Fibroblast of villous mesenchyme (primary cell): Measurements from ENCODE around the gene TET1. TPM values are rescaled to one million over a fixed set of nuclear protein-coding genes. Genes with fewer than 3 reads are reported as not detected.
A peak's percentile ranks its signal among the peaks of the same experiment; 100 is the strongest.

Experiments used
- DNase-seq: peaks from one replicate; pipeline ENCODE4 v3.0.0-alpha.2; 2010; ENCODE audit warnings: low read depth
- H3K4me3 ChIP-seq: 2 replicates; pipeline ENCODE4 v1.5.1; 2011; ENCODE audit warnings: low read depth, mild to moderate bottlenecking, low read length
- CTCF ChIP-seq: IDR thresholded peaks from 2 replicates; pipeline ENCODE4 v1.5.1; 2012; ENCODE audit warnings: low read depth, mild to moderate bottlenecking, low read length; ENCODE audit not compliant: insufficient read depth
- total RNA-seq: library from RNA; depleted of rRNA; stranded (reverse); fragments of >200 nt; gene quantifications from 2 replicates; pipeline ENCODE4 v1.2.3, GENCODE V29; 2012

TET1 gene
- total RNA-seq, 1 donor, result 9.5 TPM

- peak; percentile 95 for DNase-seq
- TF ChIP-seq CTCF, result no peak
- no peak overlapping the region for H3K4me3 ChIP-seq
These were observed 106.2 kb downstream of the TET1 start for GRCh38 chr10:68666280-68666760.

GRCh38 chr10:68668231-68668630, 108.1 kb downstream of the TET1 start:
- no peak for DNase-seq
- H3K4me3 ChIP-seq, result no peak overlapping the region
- no peak for TF ChIP-seq CTCF

- TF ChIP-seq CTCF, result no peak
- no peak overlapping the region for H3K4me3 ChIP-seq
- DNase-seq, result no peak
These were observed 108.8 kb downstream of the TET1 start for GRCh38 chr10:68668972-68669371.

- no peak for TF ChIP-seq CTCF
- DNase-seq, result no peak
- no peak overlapping the region for H3K4me3 ChIP-seq
These were observed 124.3 kb downstream of the TET1 start for GRCh38 chr10:68684413-68684812.

GRCh38 chr10:68696018-68696417, 135.9 kb downstream of the TET1 start:
- DNase-seq, result no peak
- H3K4me3 ChIP-seq, result no peak overlapping the region
- no peak for TF ChIP-seq CTCF

- no peak overlapping the region for H3K4me3 ChIP-seq
- no peak for TF ChIP-seq CTCF
- no peak for DNase-seq
These were observed 137.0 kb downstream of the TET1 start for GRCh38 chr10:68697106-68697505.

- no peak for DNase-seq
- TF ChIP-seq CTCF, result no peak
- H3K4me3 ChIP-seq, result no peak overlapping the region
These were observed 140.1 kb downstream of the TET1 start for GRCh38 chr10:68700197-68700596.
